Suppressor macrophage (primary cell): Measurements from ENCODE around the gene HSPA1A.

ENCODE experiments used
- DNase-seq, 4 experiments: peaks; one replicate each; pipeline ENCODE4 v3.0.0-alpha.2; 2020 to 2022
- total RNA-seq, 17 experiments: gene quantifications; one replicate each; lab custom pipeline; 2026; ENCODE audit warnings: mixed read lengths in 6 of 17, inconsistent platforms in 3 of 17; lab: John Stamatoyannopoulos, UW

Gene HSPA1A
- total RNA-seq, result 28.9 to 487 (median 56.3) reads per million in 17 experiments

- peak; percentile 93 to 98 (median 95) for DNase-seq
Observed at GRCh38 chr6:31815025-31815838, at the start of gene HSPA1A, which contains the start of gene HSPA1L. TSS of gene HSPA1A (plus strand) at chr6:31815543. CDS start at chr6:31815757, 214 bp downstream. TSS of gene HSPA1L (minus strand) at chr6:31815283. CDS start at chr6:31811972, 3,311 bp downstream.

DNA sequence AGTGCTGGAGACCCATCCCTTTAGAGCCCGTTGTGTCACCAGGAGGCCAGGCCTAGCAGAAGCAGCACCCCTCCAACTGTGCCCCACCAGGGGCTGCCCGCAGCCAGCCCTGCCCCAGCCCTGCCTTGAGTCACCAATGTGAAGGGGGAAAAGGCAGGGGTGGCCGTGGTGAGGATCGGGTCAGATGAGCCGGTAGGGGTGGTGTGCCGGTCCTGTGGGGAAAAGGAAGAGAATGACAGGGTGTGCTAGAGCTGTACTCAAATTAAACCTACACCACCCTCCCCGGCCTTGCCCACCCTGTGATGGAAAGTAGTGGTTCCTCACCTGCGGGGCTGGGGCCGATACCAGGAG lies 49.8 kb upstream of the HSPA1A start:
- no peak for DNase-seq

GRCh38 chr6:31765910-31766794 lies 49.2 kb upstream of the HSPA1A start:
- DNase-seq, result no peak

- peak in 3 of 4 experiments; percentile 14 to 34 (median 27) for DNase-seq
Observed at GRCh38 chr6:31767096-31767645, 48.2 kb upstream of the HSPA1A start.

- DNase-seq, result peak; percentile 72 to 90 (median 83)
Observed at GRCh38 chr6:31768363-31769257, 46.7 kb upstream of the HSPA1A start.

DNA sequence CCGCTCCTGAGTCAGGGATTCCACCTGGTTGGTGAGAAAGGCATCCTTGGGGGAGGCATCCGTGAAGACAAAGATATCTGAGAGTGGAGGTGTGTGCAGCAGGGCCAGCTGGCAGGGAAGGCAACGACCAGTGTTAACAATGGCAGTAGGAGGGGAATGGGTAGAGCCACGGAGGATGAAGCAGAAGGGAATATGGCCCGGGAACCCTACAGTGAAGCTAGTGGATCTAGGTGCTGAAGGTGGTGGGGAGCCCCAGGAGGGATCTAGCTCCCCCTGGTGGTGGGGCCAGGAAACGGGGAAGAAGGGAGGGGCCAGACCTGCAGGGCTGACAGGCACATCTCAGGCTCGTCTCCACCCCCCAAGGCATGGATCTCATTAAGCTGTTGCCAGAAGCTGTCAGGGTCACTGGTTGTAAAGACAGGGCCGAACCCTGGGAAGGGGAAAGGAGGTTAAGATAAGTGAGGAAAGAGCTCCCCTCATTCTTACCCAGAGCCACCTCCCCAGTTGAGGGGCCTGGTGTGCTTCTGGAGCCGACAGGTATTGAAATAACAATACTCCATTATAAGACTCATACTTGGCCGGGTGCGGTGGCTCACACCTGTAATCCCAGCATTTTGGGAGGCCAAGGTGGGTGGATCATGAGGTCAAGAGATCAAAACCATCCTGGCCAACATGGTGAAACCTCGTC lies 45.5 kb upstream of the HSPA1A start:
- DNase-seq, result peak; percentile 83 to 91 (median 88)

DNA sequence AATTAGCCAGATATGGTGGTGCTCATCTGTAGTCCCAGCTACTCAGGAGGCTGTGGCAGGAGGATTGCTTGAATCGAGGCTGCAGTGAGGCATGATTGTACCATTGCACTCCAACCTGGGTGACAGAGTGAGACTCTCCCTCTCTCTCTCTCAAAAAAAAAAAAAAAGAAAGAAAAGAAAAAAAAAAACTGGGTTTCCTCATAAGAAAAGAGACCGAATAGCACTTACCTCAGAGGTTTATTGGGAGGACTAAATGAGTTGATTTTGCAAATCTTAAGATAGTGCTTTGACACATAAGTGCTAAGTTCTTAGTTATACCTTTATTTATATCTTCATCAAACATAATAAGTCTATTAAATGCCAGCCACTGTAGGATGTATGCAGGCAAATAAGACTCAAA lies 44.5 kb upstream of the HSPA1A start:
- no peak for DNase-seq

GRCh38 chr6:31771992-31772358 lies 43.4 kb upstream of the HSPA1A start:
- DNase-seq, result peak in 2 of 4 experiments; percentile 24 to 36

DNA sequence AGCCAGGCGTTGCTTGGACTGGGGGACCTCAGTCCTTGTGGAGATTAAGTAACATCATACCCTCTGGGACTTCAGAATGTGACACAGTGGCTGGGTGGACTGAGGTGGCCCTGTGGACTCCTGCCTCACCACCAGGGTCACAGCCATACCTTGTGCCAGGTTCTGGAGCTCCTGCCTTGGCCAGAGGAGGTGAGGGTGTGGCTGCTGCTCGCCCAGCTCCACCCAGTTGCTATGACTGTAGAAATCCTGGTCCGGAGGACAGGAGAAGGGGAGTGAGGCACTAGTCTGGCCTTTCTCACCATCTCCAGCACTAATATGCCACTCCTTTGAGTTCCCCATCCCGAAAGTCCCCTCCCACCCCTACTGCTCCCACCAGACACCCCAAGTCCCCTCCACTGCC lies 40.2 kb upstream of the HSPA1A start:
- no peak for DNase-seq

GRCh38 chr6:31775633-31776484 lies 39.5 kb upstream of the HSPA1A start:
- DNase-seq, result no peak

DNA sequence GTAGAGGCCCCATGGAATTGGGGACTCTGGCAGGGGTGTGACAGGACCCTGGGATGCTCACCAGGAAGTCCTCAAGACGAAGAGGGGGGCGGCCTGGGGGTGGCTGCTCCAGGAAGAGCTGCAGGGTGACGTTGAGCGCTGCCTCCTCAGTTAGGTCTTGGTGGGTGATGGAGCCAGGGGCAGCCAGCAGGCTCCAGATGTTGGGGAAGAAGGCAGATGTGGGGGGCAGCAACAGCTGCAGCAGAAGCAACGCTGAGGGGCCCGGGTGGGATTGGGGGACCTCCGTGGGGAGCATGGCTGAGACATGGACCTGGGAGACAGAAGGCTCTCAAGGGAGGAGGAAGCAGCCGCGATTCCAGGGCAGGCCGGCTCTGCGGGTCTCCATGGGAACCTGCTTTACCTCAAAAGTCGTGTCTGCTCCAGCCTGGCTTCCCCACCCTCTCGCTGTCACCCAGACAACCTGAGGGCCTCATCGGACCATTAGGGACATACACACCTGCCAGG lies 38.8 kb upstream of the HSPA1A start:
- DNase-seq, result peak in 2 of 4 experiments; percentile 34 to 41

GRCh38 chr6:31776989-31777666 lies 38.2 kb upstream of the HSPA1A start, which contains the start of gene VWA7:
TSS of gene VWA7 (minus strand) at chr6:31777328. CDS start at chr6:31776779, 549 bp downstream.
- peak; percentile 80 to 90 (median 86) for DNase-seq

- no peak for DNase-seq
Observed at GRCh38 chr6:31777667-31778050, 37.7 kb upstream of the HSPA1A start.

DNA sequence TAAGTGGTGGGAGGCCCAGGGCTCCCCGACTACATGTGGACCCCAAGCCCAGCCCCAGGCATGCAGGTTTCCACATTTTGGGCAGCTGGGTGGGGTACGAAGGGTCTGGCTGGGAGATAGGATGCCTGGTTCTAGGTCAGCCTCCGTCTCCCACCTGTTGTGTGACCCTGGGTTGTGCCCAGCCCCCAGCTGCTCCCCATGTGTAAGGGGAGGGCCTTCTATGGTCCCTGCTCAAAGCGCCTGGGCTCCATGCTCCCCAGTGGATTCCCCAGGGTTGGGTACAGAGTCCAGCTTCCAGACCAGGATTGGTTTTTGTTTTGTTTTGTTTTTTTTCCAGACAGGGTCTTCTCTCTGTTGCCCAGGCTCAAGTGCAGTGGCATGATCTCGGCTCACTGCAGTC lies 37.1 kb upstream of the HSPA1A start:
- no peak for DNase-seq

DNA sequence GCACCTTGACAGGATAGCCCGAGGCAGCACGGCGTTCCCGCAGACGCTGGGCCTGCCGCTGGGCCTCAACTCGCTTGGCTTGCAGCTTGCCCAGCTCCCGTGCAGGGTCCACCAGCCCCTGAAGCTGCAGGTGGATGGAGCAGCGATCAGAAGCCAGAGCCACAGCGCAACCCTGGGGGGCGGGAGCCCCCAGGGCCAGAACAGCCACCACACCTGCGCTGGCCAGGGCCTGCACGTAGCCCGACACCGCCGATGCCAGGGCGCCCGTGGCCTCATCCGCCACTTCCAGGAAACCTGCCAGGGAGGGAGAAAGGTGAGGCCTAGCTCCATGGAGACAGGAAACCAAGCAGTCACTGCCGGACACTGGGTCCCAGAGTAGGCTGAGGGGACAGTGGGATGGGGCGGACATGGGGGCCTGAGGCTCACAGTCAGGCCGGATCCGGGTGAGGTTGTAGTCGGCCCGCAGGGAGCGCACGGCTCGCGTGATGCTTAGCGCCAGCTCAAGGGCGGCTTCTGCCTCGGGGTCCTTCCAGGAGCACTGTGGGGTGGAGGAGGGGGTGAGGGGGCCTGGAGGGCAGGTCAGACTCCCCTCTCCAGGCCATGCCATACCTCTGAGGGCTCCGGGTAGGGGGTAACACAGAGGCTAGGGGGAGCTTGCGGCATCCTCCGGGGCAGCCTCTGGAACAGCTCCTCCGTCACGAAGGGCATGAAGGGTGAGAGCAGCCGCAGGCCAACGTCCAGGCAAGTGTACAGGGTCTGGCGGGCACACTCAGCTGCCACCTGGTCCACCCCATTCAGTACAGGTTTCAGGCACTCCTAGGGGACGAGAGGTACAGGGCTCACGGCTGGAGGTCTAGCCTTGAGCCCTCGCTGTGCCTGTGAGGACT lies 36.1 kb upstream of the HSPA1A start:
- DNase-seq, result no peak

DNA sequence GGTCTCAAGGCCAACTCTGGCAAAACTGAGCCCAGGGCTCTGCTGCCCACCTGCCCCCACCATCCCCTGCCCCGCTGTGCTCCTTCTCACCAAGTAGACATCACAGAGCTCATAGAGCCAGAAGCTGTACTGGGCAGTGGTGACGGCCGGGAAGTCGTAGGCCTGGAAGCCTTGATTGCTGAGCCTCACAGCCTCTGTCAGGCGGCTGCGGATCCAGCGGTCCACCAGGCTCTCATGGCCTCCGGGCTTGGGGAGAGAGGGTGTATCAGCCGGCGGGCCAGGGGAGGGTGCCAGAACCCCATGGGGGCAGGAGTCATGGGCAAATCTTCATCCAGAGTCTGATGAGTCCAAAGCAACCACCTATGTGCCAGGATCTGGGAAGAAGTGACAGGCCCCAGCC lies 35.4 kb upstream of the HSPA1A start:
- DNase-seq, result no peak

DNA sequence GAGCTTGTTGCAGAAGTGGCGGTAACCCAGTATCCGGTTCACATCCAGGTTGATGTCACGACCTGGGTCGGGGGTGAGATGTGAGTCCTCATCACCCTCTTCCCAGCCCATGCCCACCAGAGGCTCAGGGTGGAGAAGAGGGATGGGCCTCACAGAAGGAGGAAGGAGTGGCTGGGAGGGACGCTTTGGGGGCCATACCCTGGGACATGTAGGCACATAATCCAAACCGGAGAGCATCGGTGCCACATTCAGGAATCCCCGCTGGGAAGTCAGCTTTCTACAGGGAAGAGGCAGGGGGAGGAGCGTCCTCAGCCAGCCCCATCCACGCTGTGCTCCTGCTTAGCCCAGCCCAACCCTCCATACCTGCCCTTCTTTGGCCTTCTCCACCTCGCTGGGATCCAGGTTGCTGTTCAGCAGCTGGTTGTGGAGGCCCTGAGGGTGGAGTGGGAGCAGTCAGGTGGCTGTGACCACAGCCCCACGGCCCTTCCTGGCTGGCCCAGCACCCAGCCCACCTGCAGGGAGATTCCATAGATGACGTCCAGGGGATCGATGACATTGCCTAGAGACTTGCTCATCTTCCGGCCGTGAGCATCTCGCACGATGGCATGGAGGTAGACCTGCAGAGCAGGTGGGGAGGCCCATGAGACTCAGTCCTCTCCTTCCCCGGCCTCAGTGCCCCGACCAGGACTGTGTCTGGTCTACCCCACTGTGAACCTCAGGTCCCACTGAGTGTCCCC lies 34.7 kb upstream of the HSPA1A start:
- DNase-seq, result no peak
